ENCODE measurements around the gene COL18A1.

DNA sequence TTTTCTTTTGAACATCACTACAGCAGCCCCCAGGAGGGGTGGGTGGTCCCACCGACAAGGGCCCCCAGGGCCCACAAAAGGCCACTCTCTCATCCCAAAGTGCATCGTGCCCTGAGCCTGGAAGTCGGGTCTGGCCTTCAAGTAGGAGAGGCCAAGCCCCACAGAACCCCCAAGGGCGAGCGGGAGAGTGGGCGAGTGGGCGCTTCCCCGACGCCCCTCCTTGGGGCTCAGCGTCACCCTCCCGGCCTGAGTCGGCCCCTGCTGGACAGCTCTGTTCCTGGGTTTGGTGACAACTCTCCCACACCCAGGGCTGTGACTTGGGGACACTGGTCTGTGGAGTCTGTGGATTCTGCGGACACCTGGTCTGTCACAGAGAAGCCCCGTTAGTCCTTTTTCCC, 42.2 kb upstream of the COL18A1 start:
- TF ChIP-seq, protein P1, sequence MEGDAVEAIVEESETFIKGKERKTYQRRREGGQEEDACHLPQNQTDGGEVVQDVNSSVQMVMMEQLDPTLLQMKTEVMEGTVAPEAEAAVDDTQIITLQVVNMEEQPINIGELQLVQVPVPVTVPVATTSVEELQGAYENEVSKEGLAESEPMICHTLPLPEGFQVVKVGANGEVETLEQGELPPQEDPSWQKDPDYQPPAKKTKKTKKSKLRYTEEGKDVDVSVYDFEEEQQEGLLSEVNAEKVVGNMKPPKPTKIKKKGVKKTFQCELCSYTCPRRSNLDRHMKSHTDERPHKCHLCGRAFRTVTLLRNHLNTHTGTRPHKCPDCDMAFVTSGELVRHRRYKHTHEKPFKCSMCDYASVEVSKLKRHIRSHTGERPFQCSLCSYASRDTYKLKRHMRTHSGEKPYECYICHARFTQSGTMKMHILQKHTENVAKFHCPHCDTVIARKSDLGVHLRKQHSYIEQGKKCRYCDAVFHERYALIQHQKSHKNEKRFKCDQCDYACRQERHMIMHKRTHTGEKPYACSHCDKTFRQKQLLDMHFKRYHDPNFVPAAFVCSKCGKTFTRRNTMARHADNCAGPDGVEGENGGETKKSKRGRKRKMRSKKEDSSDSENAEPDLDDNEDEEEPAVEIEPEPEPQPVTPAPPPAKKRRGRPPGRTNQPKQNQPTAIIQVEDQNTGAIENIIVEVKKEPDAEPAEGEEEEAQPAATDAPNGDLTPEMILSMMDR (IDR thresholded peaks at IDR 0.05; ENCODE audit: low read depth, low read length): no peak
- TF ChIP-seq POLR2A (IDR thresholded peaks at IDR 0.05; ENCODE audit: extremely low read depth, insufficient read length): no peak

All from NB4 (cell line).